Endothelial cell (in vitro differentiated cells): Measurements from ENCODE around the gene SDHC. TPM values are rescaled to one million over a fixed set of nuclear protein-coding genes. Genes with fewer than 3 reads are reported as not detected.

ENCODE experiments used
- DNase-seq: peaks from one replicate; pipeline ENCODE4 v3.0.0; 2021; ENCODE audit warnings: low spot score
- H3K27ac Mint-ChIP-seq: one replicate; pipeline ENCODE4 v1.8.0; 2021; ENCODE audit warnings: mixed read lengths, inconsistent platforms; ENCODE audit not compliant: unreplicated experiment
- H3K27me3 Mint-ChIP-seq: one replicate; pipeline ENCODE4 v1.8.0; 2021; ENCODE audit warnings: mild to moderate bottlenecking, moderate library complexity, mixed read lengths, inconsistent platforms; ENCODE audit not compliant: unreplicated experiment
- H3K36me3 Mint-ChIP-seq: one replicate; pipeline ENCODE4 v1.8.0; 2021; ENCODE audit warnings: mild to moderate bottlenecking, low read depth, mixed read lengths, inconsistent platforms; ENCODE audit not compliant: unreplicated experiment
- H3K4me1 Mint-ChIP-seq: one replicate; pipeline ENCODE4 v1.8.0; 2021; ENCODE audit warnings: mild to moderate bottlenecking, mixed read lengths, inconsistent platforms; ENCODE audit not compliant: unreplicated experiment
- H3K4me3 Mint-ChIP-seq: one replicate; pipeline ENCODE4 v1.8.0; 2021; ENCODE audit warnings: mild to moderate bottlenecking, mixed read lengths, inconsistent platforms; ENCODE audit not compliant: unreplicated experiment
- H3K9me3 Mint-ChIP-seq: one replicate; pipeline ENCODE4 v1.8.0; 2021; ENCODE audit warnings: mixed read lengths, inconsistent platforms; ENCODE audit not compliant: unreplicated experiment
- CTCF ChIP-seq: fragments of 200-600 bp; sonication (generic); IDR thresholded peaks from one replicate; pipeline ENCODE4 v1.5.0; 2021; ENCODE audit warnings: antibody characterized with exemption; ENCODE audit not compliant: unreplicated experiment
- total RNA-seq: library from RNA; stranded (reverse); fragmentation: NEBNext Ultra II Directional; extraction: Animal tissue kit (Norgen Biotek cat#: 25700); gene quantifications from one replicate; pipeline ENCODE4 v1.2.1, GENCODE V29; 2021; ENCODE audit not compliant: unreplicated experiment

SDHC gene
- total RNA-seq, 1 donor from 2014 or later = 180 TPM

GRCh38 chr1:161364332-161364731 is 50.2 kb downstream of the SDHC start:
- H3K4me3 Mint-ChIP-seq = no peak overlapping the region
- peaks cover 7% of the 10 kb centered on the region for H3K4me1 Mint-ChIP-seq
- H3K9me3 Mint-ChIP-seq = no peaks in the 10 kb centered on the region
- H3K36me3 Mint-ChIP-seq = peaks cover 18% of the 10 kb centered on the region
- peaks cover 1% of the 10 kb centered on the region for H3K27me3 Mint-ChIP-seq
- no peak for TF ChIP-seq CTCF
- DNase-seq = no peak
- H3K27ac Mint-ChIP-seq = no peak overlapping the region

- no peak overlapping the region for H3K27ac Mint-ChIP-seq
Observed at GRCh38 chr1:161365207-161365606, 51.0 kb downstream of the SDHC start.

GRCh38 chr1:161367684-161368400 is 53.7 kb downstream of the SDHC start, which contains the start of gene CFAP126:
TSS of gene CFAP126 (minus strand) at chr1:161367876. CDS start at chr1:161367868, 8 bp downstream.
- Mint-ChIP-seq H3K4me3 (no peak within 1 kb of the TSS), H3K27ac (peak within 1 kb of the TSS; percentile 83), H3K36me3 (peaks cover 18% of the 10 kb centered on the region), H3K9me3 (no peaks in the 10 kb centered on the region), H3K27me3 (peaks cover 1% of the 10 kb centered on the region), H3K4me1 (no peaks in the 10 kb centered on the region)
- peak; percentile 28 for DNase-seq
- TF ChIP-seq CTCF = no peak

More at GRCh38 chr1:161365207-161365606, 51.0 kb downstream of the SDHC start:
- Mint-ChIP-seq H3K4me1 (no peaks in the 10 kb centered on the region), H3K4me3 (peak overlapping the region; percentile 19), H3K36me3 (peaks cover 18% of the 10 kb centered on the region), H3K27me3 (peaks cover 1% of the 10 kb centered on the region), H3K9me3 (no peaks in the 10 kb centered on the region)
- TF ChIP-seq CTCF = no peak
- DNase-seq = no peak

- Mint-ChIP-seq H3K4me3 (no peak overlapping the region), H3K36me3 (no peaks in the 10 kb centered on the region), H3K9me3 (no peaks in the 10 kb centered on the region), H3K27ac (no peak overlapping the region), H3K27me3 (no peaks in the 10 kb centered on the region), H3K4me1 (no peaks in the 10 kb centered on the region)
- no peak for DNase-seq
- no peak for TF ChIP-seq CTCF
Observed at GRCh38 chr1:161373442-161373841, 59.3 kb downstream of the SDHC start.

- H3K9me3 Mint-ChIP-seq = no peaks in the 10 kb centered on the region
- H3K4me1 Mint-ChIP-seq = no peaks in the 10 kb centered on the region
- H3K27me3 Mint-ChIP-seq = no peaks in the 10 kb centered on the region
- TF ChIP-seq CTCF = no peak
- H3K4me3 Mint-ChIP-seq = no peak overlapping the region
- no peaks in the 10 kb centered on the region for H3K36me3 Mint-ChIP-seq
- no peak for DNase-seq
- H3K27ac Mint-ChIP-seq = no peak overlapping the region
Observed at GRCh38 chr1:161374373-161374772, 60.2 kb downstream of the SDHC start.
